Astrocyte (in vitro differentiated cells and primary cell): ENCODE results near the gene CES5A.
"Not testable (repeated sequence)": the region's sequence is repeated elsewhere in the genome, so short reads cannot be mapped to it uniquely, and the experiment has no call there.

Source experiments
- CTCF ChIP-seq: IDR thresholded peaks from 2 replicates; pipeline ENCODE4 v1.5.1; 2011; ENCODE audit warnings: low read depth, mild to moderate bottlenecking, inconsistent platforms, low read length, moderate library complexity; ENCODE audit not compliant: insufficient read depth
- EZH2 ChIP-seq: IDR thresholded peaks from 2 replicates; pipeline ENCODE4 v1.6.1; 2012; ENCODE audit warnings: mild to moderate bottlenecking, low read length, inconsistent platforms; ENCODE audit not compliant: insufficient read depth

GRCh38 chr16:55814174-55814573, 61.0 kb downstream of the CES5A start:
- not testable (repeated sequence) for TF ChIP-seq EZH2, CTCF
